ENCODE data around the gene FBXL16.

GRCh38 chr16:677316-678190, 28.0 kb downstream of the FBXL16 start:
- TF ChIP-seq CREB1 (IDR thresholded peaks at IDR 0.05), result no peak
- TF ChIP-seq CREB1 (CRISPR knock-in tag; IDR thresholded peaks at IDR 0.05), result no peak
- TF ChIP-seq PYGO2 (tag; IDR thresholded peaks at IDR 0.05), result no peak
- TF ChIP-seq ZFP30 (CRISPR knock-in tag; IDR thresholded peaks at IDR 0.05; ENCODE audit: borderline replicate concordance), result no peak
- no peak for TF ChIP-seq PHB (CRISPR knock-in tag; IDR thresholded peaks at IDR 0.05)
- TF ChIP-seq CHD4 (IDR thresholded peaks at IDR 0.05; ENCODE audit: insufficient read depth, insufficient replicate concordance, low read depth, low read length, poor library complexity, severe bottlenecking), result no peak
- no peak for TF ChIP-seq ZBTB26 (CRISPR knock-in tag; IDR thresholded peaks at IDR 0.05)
- TF ChIP-seq ZNF592 (IDR thresholded peaks at IDR 0.05), result no peak

Measured in K562 (cell line).